Neuron (in vitro differentiated cells): ENCODE results near the gene LHX2.

Source experiments
- H2AFZ ChIP-seq: one replicate; pipeline ENCODE4 v1.6.1; 2013; ENCODE audit warnings: low read depth, mild to moderate bottlenecking, inconsistent platforms, low read length, moderate library complexity
- H3K27me3 ChIP-seq: one replicate; pipeline ENCODE4 v1.6.1; 2013; ENCODE audit warnings: low read length; ENCODE audit not compliant: insufficient read depth
- H3K36me3 ChIP-seq: one replicate; pipeline ENCODE4 v1.6.1; 2013; ENCODE audit warnings: low read length; ENCODE audit not compliant: insufficient read depth
- H3K4me1 ChIP-seq: one replicate; pipeline ENCODE4 v1.6.1; 2013; ENCODE audit warnings: low read length; ENCODE audit not compliant: insufficient read depth
- H3K4me3 ChIP-seq: 2 replicates; pipeline ENCODE4 v1.5.1; 2013; ENCODE audit warnings: mild to moderate bottlenecking, low read length, moderate library complexity
- H3K9me3 ChIP-seq: one replicate; pipeline ENCODE4 v1.6.1; 2013; ENCODE audit warnings: low read length

Gene LHX2

DNA sequence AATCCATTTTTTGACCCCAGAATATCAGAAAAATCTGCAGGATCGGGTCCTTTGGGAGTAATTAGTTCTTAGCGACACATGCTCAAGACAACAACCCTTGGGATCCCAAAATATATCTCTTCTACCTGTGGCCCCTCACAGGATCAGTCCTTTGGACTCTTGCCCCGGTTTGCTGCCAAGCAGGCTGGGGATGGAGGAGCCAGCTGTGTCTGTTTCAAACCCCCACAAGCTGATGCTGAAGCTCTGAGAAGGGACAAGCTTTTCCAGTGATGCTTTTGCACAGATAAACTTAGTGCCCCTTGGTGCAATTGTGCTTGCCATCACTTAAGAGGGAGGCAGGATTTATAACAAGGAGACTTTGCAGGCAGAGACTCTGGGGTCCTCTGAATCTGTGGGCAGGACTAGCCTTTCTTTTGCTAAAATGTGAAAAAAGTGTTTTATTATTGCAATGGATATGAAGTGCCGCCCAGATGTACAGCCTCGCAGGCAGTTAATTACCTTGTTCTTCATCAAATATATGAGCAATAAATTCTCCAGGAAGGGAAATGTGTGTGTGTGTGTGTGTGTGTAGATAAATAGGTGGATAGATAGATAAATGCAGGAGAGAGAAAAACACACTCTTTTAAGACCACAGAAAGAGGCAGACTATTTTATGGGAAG is 9.6 kb upstream of the LHX2 start:
- no peak overlapping the region for H2AFZ ChIP-seq
- H3K27me3 ChIP-seq, result peaks cover 92% of the 10 kb centered on the region
- no peaks in the 10 kb centered on the region for H3K36me3 ChIP-seq
- no peaks in the 10 kb centered on the region for H3K9me3 ChIP-seq
- H3K4me1 ChIP-seq, result peaks cover 19% of the 10 kb centered on the region
- no peak overlapping the region for H3K4me3 ChIP-seq

DNA sequence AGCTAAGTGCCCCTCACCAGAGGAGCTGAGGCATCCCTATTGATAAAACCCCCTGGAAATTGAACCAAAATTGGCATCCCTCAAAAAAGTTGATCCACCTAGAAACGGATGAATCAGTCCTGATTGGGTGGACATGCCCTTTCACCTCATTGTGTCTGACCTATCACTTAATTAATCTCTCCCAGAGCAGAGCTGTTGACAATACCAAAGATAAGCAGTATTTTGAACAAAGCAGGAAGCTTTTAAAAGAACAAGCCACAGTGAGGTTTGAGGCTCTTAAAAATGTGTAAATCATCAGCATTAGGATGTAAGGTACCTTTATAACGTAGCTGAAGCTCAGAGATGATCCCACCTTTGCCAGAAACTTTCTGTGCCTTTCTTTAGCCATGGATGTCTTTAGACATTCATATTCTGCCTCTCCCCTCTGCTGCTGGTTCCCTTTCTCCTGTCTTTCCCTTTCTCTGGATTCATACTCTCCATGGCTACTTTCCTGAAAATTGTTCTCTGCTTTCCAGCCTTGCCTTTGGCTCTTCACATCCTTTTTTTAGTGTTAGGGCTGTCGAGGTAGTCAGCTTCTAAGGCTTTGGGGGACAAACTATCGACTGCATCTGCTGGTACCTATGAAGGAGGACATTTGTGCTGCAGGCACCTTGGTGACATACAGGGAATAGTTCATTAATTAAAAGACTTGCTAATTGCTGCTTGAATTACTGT is 7.8 kb upstream of the LHX2 start:
- no peak overlapping the region for H2AFZ ChIP-seq
- no peak overlapping the region for H3K4me3 ChIP-seq
- H3K27me3 ChIP-seq, result peaks cover 90% of the 10 kb centered on the region
- no peaks in the 10 kb centered on the region for H3K36me3 ChIP-seq
- H3K9me3 ChIP-seq, result no peaks in the 10 kb centered on the region
- peaks cover 35% of the 10 kb centered on the region for H3K4me1 ChIP-seq

DNA sequence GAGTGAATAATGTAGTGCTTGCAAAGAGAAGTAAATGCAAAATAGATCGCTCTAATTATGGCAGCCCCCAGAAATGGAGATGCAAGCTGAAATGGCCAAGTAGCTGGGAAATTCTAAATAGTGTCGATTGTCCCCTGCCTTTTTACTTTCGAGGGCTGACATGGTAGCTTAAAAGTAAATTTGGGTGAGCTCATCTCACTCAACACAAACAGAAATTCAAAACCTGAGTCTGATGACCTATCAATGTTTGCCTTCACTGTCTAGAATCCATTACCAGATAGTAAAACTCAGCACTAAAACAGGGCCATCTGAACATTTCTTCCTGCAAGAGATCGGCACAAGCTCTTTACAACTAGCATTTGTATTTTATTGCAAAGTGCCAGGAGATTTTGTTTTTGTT is 7.0 kb upstream of the LHX2 start:
- H3K36me3 ChIP-seq, result no peaks in the 10 kb centered on the region
- no peak overlapping the region for H2AFZ ChIP-seq
- H3K27me3 ChIP-seq, result peaks cover 93% of the 10 kb centered on the region
- peaks cover 38% of the 10 kb centered on the region for H3K4me1 ChIP-seq
- no peaks in the 10 kb centered on the region for H3K9me3 ChIP-seq
- H3K4me3 ChIP-seq, result no peak overlapping the region

DNA sequence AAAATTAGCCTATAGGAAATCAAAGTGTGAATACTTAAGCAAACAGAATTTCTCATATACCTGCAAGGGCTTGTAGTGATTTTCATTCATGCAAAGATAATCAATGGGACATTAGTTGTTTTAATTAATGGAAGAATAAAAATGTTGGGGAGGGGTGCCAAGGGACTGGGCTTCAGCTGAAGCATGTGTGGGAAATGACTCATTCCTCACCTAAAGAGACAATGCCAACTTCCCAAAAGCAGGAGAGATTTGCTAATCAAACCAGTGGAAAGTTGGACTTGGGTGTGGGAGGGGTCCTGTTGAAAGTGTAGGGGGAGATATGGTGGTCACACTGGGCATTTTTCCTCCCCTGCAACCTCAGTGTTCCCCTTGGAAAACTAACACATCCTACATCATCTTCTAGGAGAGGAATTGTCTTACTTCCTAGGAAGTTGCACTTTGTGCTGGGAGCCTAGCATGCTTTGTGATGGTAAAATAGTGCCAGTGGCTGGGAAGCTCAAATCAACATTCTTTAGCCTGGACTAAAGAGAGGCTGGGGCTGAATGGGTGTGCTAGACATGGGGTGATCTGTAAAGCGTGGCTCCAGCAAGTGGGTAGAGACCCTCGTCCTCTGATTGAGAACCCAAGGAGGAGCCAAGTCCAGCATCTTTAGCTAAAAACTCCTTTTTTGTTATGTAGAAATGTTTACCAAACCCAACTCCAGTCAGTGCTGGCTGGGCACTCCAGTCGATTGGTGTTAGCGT is 6.4 kb upstream of the LHX2 start:
- no peaks in the 10 kb centered on the region for H3K9me3 ChIP-seq
- H3K27me3 ChIP-seq, result peaks cover 97% of the 10 kb centered on the region
- H3K4me3 ChIP-seq, result no peak overlapping the region
- H3K36me3 ChIP-seq, result no peaks in the 10 kb centered on the region
- H3K4me1 ChIP-seq, result peaks cover 39% of the 10 kb centered on the region
- no peak overlapping the region for H2AFZ ChIP-seq

DNA sequence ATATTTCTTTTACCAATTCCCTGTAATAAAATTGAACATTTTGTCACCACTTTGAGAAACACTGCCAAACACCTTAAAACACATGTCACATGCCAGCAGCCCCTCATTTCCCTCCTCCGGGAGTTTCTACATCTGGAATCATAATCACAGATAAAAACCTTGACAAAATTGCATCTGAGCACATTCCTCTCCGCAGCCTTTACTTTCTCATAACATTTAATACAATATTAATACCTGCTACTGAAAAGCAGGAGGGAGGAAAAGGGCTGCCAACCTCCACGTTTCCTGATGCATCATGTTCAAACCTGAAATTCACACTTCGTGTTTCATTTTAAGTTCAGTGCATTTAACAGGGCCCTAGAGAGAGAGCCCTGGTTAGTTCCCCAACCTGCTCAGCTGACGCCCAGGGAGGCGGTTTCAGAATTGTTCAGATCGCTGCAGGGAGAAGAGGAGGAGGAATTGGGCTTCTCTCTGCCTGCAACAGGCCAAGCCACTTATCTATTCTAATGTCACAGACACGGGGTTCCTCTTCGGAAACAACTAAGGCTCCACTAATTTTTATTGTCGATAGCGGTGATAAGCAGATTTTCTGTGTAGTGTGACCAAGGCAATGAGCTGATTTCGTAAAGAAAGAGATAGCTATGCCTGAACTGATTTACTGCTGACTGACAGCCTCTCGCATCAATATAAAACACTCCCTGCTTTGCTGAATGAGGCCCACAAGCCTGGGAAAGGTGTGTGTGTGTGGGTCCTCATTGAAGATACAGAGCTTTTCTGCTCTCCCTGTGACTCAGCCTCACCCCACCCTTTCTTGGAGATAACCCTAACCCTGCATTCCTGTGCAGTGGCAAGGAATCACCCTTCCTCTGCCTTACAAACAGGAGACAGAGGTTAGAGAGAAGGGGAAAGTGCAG is 4.9 kb upstream of the LHX2 start:
- Histone ChIP-seq H2AFZ (no peak overlapping the region), H3K4me1 (peaks cover 36% of the 10 kb centered on the region), H3K36me3 (no peaks in the 10 kb centered on the region), H3K27me3 (peaks cover 91% of the 10 kb centered on the region), H3K9me3 (no peaks in the 10 kb centered on the region), H3K4me3 (no peak overlapping the region)

DNA sequence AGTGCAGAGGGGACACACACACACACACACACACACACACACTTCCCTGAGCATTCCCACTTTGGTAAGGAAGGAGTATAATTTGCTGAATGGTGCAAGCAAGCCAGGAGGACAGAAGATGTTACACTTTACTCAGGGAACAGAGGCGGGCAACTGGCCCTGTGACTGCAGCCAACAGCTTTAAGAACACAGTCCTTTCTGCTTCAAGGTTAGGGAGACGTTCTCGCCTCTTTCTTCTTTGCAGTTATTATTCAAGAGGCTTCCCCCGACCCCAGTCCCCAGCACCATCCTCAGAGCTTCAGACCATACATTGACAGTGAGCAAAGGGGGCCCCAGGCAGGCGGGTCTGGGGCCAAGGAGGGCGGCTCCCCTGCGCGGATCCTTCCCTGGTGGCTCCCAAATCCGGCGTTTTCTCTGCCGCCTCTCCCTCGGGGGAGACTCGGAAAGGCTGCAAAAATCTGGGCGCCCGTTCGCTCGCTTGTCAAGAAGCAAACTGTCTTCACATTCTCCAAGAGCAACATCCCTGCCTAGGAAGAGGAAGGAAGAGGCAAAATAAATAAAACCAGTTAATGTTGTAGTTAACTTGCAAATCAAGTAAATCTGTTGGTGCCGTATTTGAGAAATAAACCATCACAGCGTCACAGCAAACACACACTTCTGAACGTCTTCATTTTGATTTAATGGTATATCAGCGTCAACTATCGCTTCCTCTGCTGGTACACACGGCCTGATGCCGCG is 3.8 kb upstream of the LHX2 start:
- no peaks in the 10 kb centered on the region for H3K9me3 ChIP-seq
- H3K4me3 ChIP-seq, result peak overlapping the region; percentile 14
- peaks cover 89% of the 10 kb centered on the region for H3K27me3 ChIP-seq
- peaks cover 36% of the 10 kb centered on the region for H3K4me1 ChIP-seq
- no peaks in the 10 kb centered on the region for H3K36me3 ChIP-seq
- H2AFZ ChIP-seq, result no peak overlapping the region

DNA sequence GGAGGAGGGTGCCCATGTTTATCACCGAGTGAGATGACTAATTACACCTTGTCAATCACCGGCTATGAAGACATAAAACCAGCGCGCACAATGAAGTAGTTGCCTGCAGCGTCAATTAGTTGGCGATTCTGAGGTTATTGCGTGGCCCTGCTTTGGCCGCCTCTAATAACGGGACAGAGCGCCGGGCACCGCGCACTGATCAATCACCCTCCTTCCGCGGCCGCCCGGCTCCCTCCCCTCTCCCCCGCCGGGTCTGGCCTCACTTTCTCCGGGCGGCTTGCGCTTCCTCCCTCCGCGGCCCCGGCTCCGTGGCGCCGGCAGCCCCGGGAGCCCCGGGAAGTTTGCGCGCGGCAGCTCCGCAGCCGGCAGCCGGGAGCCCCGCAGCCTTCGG is 3.3 kb upstream of the LHX2 start:
- Histone ChIP-seq H3K4me1 (peaks cover 36% of the 10 kb centered on the region), H3K36me3 (no peaks in the 10 kb centered on the region), H3K4me3 (peak overlapping the region; percentile 14), H3K9me3 (no peaks in the 10 kb centered on the region), H3K27me3 (peaks cover 89% of the 10 kb centered on the region), H2AFZ (no peak overlapping the region)

DNA sequence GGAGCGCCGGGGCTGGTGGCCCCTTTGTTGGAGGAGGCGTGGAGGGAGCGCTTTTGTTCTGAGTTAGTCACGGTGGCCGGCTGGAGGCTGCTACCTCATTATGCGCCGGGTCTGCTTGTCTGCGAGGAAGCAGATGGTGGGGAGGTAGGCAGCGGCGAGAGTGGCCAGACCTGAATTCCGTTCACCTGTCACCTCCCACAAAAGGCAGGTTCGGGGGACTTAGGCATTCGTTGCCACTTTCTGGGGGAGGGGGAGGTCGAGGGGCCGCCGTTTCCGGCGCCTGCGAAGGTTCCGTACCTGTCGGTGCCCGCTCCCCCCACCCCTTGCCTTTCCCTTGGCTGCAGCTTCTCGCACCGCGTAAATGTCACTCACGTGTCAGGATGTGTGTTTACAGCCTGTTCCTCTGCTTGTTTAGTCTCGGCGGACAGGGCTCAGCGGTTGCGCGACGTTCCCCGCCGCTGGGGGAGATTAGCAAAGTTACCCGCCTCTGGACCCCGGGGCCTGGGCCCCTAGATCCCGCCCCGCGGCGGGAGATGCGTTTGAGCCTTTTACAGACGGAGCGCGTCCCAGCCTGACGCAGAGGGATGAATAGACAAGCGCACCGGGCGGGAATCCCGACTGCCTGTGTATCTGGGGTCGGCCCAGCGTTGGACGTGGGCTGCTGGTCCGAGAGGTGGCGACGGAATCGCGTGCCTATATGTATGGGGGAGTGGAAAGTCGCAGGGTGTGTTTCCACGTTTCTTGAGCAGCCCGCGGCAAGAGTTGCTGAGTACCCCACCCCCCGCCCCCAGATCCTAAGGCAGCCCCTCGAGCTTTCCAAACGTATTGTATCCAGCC is 2.7 kb upstream of the LHX2 start:
- H3K4me3 ChIP-seq, result peak overlapping the region; percentile 14
- H3K4me1 ChIP-seq, result peaks cover 36% of the 10 kb centered on the region
- no peaks in the 10 kb centered on the region for H3K36me3 ChIP-seq

DNA sequence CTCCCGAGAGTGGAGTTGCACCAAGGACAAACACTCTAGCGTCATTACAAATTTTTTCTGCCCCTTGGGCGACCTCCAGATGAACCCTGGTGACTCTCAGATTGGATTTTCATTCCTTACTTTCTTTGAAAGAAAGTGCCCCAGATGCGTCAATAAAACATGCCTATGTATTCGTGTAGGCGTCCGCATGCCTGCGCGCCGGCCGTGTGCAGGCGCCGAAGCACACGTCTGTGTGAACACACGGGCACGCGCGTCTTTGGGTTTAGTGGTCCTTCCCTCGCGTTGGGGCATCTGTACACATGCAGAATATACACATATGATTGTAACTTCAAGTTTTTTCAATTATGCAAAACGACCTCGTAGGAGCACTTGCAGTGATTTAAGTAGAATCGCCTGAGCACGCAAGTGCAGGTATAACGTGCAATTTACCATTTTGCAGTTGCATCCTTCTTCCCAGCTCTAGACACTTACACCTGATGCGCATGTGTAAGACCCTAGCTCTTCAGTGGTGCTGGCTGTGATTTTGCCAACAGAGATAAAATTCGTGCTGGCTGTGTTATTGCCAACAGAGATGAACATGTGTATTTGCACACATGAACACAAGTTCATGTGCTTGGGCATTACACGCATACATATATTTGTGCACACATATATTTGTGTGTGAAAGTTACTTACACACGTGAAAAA is 1.9 kb upstream of the LHX2 start:
- Histone ChIP-seq H3K27me3 (peaks cover 89% of the 10 kb centered on the region), H3K4me1 (peaks cover 36% of the 10 kb centered on the region), H3K9me3 (no peaks in the 10 kb centered on the region), H3K4me3 (no peak overlapping the region), H3K36me3 (no peaks in the 10 kb centered on the region), H2AFZ (no peak overlapping the region)

More for the DNA sequence above, 2.7 kb upstream of the LHX2 start:
- peaks cover 89% of the 10 kb centered on the region for H3K27me3 ChIP-seq
- H3K9me3 ChIP-seq, result no peaks in the 10 kb centered on the region
- no peak overlapping the region for H2AFZ ChIP-seq

DNA sequence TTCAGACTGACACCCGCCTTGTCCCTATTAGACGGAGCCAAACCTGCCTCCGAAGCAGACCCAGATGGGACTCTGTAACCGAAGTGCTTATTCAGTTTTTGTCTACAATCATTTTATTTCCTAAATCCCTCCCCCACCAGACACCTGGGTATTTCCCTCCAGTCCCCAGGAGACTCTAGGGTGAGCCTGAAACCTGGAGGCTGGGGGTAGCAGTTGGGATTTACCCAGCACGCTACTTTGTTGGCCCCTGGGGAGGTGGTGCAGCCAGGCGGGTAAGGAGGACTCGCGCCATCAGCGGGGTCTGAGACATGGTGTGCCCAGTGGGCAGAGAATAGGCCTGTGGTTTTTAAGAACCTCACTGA is 1.3 kb upstream of the LHX2 start:
- Histone ChIP-seq H3K4me3 (no peak overlapping the region), H3K4me1 (peaks cover 36% of the 10 kb centered on the region), H3K9me3 (no peaks in the 10 kb centered on the region)

DNA sequence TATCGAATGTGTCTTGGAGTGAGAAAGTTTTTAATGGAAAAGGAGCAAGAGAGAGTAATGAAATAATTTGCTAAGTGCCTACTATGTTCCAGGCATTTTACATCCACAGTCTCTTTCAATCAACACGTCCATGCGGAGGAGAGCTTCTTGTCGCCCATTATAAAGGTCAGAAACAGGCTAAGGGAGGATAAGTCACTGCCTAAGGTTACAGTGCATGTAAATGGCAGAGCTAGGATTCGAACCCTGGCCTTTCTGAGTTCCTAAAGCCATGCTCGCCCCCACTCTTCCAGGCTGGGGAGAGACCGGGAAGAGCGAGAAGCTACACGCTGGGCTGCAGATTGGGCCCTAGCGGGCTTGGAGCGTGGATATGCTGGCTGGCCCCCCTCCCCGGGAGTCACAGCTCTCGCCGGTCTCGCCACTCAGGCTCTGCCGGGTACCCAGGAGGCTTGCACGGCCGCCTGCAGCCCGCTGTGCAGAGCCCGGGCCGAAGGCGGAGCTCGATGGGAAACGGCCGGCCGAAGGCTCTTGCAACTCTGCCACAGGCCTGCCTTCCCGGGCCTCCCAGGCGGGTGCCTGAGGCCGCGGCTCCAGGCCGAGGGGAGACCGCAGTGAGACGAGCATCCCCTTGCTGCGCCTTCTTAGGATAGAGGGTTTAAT is 775 bp upstream of the LHX2 start:
- Histone ChIP-seq H3K4me3 (peak overlapping the region; percentile 40), H3K36me3 (no peaks in the 10 kb centered on the region), H3K9me3 (no peaks in the 10 kb centered on the region), H2AFZ (peak overlapping the region; percentile 65), H3K4me1 (peaks cover 36% of the 10 kb centered on the region), H3K27me3 (peaks cover 89% of the 10 kb centered on the region)

More for the DNA sequence above, 1.3 kb upstream of the LHX2 start:
- peaks cover 89% of the 10 kb centered on the region for H3K27me3 ChIP-seq
- no peaks in the 10 kb centered on the region for H3K36me3 ChIP-seq
- no peak overlapping the region for H2AFZ ChIP-seq
